Smooth muscle cell (in vitro differentiated cells): ENCODE data around the gene LATS1. TPM values are rescaled to one million over a fixed set of nuclear protein-coding genes. Genes with fewer than 3 reads are reported as not detected.

Experiments
- DNase-seq: peaks from one replicate; lab custom pipeline; 2025; ENCODE audit not compliant: unreplicated experiment; lab: John Stamatoyannopoulos, UW
- H2AFZ ChIP-seq: fragments of 200-600 bp; sonication (generic); 2 replicates; pipeline ENCODE4 v1.6.0; 2016; ENCODE audit warnings: antibody characterized with exemption, low read depth, mild to moderate bottlenecking
- H3F3A ChIP-seq: fragments of 200-600 bp; sonication (generic); 2 replicates; pipeline ENCODE4 v1.6.0; 2017; ENCODE audit warnings: antibody characterized with exemption, low read depth
- H3K27ac ChIP-seq: fragments of 200-600 bp; sonication (generic); 2 replicates; pipeline ENCODE4 v1.5.1; 2016; ENCODE audit warnings: low read depth, mild to moderate bottlenecking
- H3K27me3 ChIP-seq: fragments of 200-600 bp; sonication (generic); 2 replicates; pipeline ENCODE4 v1.6.1; 2016; ENCODE audit warnings: low read depth, mild to moderate bottlenecking
- H3K36me3 ChIP-seq: fragments of 200-600 bp; sonication (generic); 2 replicates; pipeline ENCODE4 v1.5.1; 2016; ENCODE audit warnings: low read depth
- H3K4me1 ChIP-seq: fragments of 200-600 bp; sonication (generic); 2 replicates; pipeline ENCODE4 v1.5.1; 2016; ENCODE audit warnings: low read depth
- H3K4me2 ChIP-seq: fragments of 200-600 bp; sonication (generic); 2 replicates; pipeline ENCODE4 v1.6.0; 2016; ENCODE audit warnings: mild to moderate bottlenecking
- H3K4me3 ChIP-seq: fragments of 200-600 bp; sonication (generic); 2 replicates; pipeline ENCODE4 v1.5.1; 2016; ENCODE audit warnings: mild to moderate bottlenecking
- H3K79me2 ChIP-seq: fragments of 200-600 bp; sonication (generic); 2 replicates; pipeline ENCODE4 v1.6.0; 2016; ENCODE audit warnings: low read depth, mild to moderate bottlenecking
- H3K9ac ChIP-seq: fragments of 200-600 bp; sonication (generic); 2 replicates; pipeline ENCODE4 v1.6.0; 2016; ENCODE audit warnings: low read depth
- H3K9me3 ChIP-seq: fragments of 200-600 bp; sonication (generic); replicated peaks from 2 replicates; pipeline ENCODE4 v1.5.1; 2016; ENCODE audit warnings: low read depth
- H4K20me1 ChIP-seq: fragments of 200-600 bp; sonication (generic); 2 replicates; pipeline ENCODE4 v1.6.0; 2016; ENCODE audit warnings: low read depth
- WGBS: methylation state at CpG from one replicate; pipeline ENCODE4 v1.1.7; 2016; ENCODE audit warnings: low lambda C conversion rate; 5-methylcytosine and 5-hydroxymethylcytosine counted together
- polyA plus RNA-seq: library from polyadenylated mRNA; unstranded; fragments of >200 nt; fragmentation: Nextera tagmentation; extraction: Ambion mirVana; gene quantifications from 2 replicates; pipeline ENCODE4 v1.2.1, GENCODE V29; 2016
- total RNA-seq: library from RNA; depleted of rRNA; stranded (reverse); fragments of >200 nt; gene quantifications from 2 replicates; pipeline ENCODE4 v1.2.3, GENCODE V29; 2014
- TF ChIP-seq, protein P1 (sequence below): fragments of 200-600 bp; sonication (generic); IDR thresholded peaks from 2 replicates; pipeline ENCODE4 v1.5.1; 2017; ENCODE audit warnings: borderline replicate concordance, mild to moderate bottlenecking, antibody characterized with exemption; ENCODE audit not compliant: insufficient read depth, poor library complexity, severe bottlenecking

The LATS1 gene
- total and polyA plus RNA-seq, 2 experiments from 2014 or later = 8.5 to 32.0 TPM

DNA sequence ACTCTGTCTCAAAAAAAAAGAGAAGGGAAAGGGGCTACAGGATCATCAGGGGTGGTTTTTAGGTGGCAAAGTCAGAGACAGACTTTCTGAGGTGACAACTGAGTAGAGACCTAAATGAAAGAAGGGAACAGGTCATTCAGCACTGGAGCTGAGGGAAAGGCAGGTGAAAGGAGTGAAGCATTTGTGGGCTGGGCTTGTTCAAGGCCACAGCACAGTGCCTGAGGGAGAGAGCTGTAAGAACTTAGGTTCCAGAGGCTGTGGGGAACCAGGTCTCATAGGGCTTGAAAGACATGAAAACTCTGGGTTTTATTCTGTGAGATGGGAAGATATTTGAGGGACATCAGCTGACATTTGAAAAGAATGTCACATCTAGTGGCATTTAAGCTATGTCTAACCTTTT is 90.2 kb downstream of the LATS1 start:
- no peaks in the 10 kb centered on the region for H3K4me1 ChIP-seq
- no peak overlapping the region for H3K9ac ChIP-seq
- no peaks in the 10 kb centered on the region for H3K9me3 ChIP-seq
- TF ChIP-seq, protein P1, sequence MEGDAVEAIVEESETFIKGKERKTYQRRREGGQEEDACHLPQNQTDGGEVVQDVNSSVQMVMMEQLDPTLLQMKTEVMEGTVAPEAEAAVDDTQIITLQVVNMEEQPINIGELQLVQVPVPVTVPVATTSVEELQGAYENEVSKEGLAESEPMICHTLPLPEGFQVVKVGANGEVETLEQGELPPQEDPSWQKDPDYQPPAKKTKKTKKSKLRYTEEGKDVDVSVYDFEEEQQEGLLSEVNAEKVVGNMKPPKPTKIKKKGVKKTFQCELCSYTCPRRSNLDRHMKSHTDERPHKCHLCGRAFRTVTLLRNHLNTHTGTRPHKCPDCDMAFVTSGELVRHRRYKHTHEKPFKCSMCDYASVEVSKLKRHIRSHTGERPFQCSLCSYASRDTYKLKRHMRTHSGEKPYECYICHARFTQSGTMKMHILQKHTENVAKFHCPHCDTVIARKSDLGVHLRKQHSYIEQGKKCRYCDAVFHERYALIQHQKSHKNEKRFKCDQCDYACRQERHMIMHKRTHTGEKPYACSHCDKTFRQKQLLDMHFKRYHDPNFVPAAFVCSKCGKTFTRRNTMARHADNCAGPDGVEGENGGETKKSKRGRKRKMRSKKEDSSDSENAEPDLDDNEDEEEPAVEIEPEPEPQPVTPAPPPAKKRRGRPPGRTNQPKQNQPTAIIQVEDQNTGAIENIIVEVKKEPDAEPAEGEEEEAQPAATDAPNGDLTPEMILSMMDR = no peak
- peaks cover 4% of the 10 kb centered on the region for H3K36me3 ChIP-seq
- no peaks in the 10 kb centered on the region for H3K79me2 ChIP-seq
- no peak for DNase-seq
- H2AFZ ChIP-seq = no peak overlapping the region
- no peaks in the 10 kb centered on the region for H3K27me3 ChIP-seq
- no peak overlapping the region for H3K4me3 ChIP-seq
- H3K4me2 ChIP-seq = no peak overlapping the region
- H3F3A ChIP-seq = no peaks in the 10 kb centered on the region
- no peaks in the 10 kb centered on the region for H4K20me1 ChIP-seq
- no peak overlapping the region for H3K27ac ChIP-seq

DNA sequence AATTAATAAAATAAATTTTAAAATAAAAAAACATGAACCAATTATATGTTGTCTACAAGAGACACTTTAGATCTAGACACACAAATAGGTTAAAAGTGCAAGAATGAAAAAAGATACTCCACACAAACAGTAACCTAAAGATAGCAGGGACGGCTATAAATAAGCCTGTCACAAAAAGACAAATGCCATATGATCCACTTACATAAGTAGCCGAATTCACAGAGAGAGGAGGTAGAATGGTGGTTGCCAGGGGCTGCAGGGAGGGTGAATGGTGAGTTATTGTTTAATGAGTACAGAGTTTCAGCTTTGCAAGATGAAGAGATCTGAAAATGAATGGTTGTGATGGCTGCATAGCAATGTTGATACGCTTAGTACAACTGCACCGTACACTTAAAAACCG is 102.1 kb downstream of the LATS1 start:
- H3K36me3 ChIP-seq = no peaks in the 10 kb centered on the region
- peaks cover 16% of the 10 kb centered on the region for H4K20me1 ChIP-seq
- no peaks in the 10 kb centered on the region for H3K9me3 ChIP-seq
- WGBS = 84% methylated on average over 5 of the region's 5 CpGs
- H3K4me2 ChIP-seq = no peak overlapping the region
- no peak overlapping the region for H3K4me3 ChIP-seq
- no peaks in the 10 kb centered on the region for H3K27me3 ChIP-seq
- no peak overlapping the region for H2AFZ ChIP-seq
- H3K27ac ChIP-seq = no peak overlapping the region
- DNase-seq = no peak
- no peaks in the 10 kb centered on the region for H3F3A ChIP-seq
- no peaks in the 10 kb centered on the region for H3K4me1 ChIP-seq
- H3K9ac ChIP-seq = no peak overlapping the region
- TF ChIP-seq, protein P1 = no peak
- no peaks in the 10 kb centered on the region for H3K79me2 ChIP-seq

DNA sequence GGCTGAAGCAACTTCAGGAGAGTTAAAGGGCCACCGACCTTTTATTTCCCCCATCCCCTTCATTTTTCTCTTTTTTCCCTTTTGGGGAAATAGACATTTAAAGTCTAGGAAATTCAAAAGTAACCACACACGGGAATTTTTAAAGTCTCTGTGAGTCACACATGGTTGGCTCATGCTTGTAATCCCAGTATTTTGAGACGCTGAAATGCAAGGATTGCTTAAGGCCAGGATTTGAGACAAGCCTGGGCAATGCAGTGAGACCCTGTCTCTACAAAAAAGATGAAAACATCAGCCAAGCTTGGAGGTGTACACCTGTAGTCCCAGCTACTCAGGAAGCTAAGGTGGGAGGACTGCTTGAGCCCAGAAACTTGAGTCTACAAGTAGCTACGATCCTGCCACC is 103.6 kb downstream of the LATS1 start:
- no peak for DNase-seq
- no peak overlapping the region for H3K4me3 ChIP-seq
- H4K20me1 ChIP-seq = peaks cover 19% of the 10 kb centered on the region
- 47% methylated on average over 4 of the region's 4 CpGs for WGBS
- no peaks in the 10 kb centered on the region for H3F3A ChIP-seq
- H3K27me3 ChIP-seq = no peaks in the 10 kb centered on the region
- H3K4me2 ChIP-seq = no peak overlapping the region
- TF ChIP-seq, protein P1 = no peak
- no peak overlapping the region for H2AFZ ChIP-seq
- H3K27ac ChIP-seq = peak overlapping the region; percentile 43
- H3K79me2 ChIP-seq = no peaks in the 10 kb centered on the region
- no peaks in the 10 kb centered on the region for H3K4me1 ChIP-seq
- no peaks in the 10 kb centered on the region for H3K9me3 ChIP-seq
- no peaks in the 10 kb centered on the region for H3K36me3 ChIP-seq
- H3K9ac ChIP-seq = no peak overlapping the region

DNA sequence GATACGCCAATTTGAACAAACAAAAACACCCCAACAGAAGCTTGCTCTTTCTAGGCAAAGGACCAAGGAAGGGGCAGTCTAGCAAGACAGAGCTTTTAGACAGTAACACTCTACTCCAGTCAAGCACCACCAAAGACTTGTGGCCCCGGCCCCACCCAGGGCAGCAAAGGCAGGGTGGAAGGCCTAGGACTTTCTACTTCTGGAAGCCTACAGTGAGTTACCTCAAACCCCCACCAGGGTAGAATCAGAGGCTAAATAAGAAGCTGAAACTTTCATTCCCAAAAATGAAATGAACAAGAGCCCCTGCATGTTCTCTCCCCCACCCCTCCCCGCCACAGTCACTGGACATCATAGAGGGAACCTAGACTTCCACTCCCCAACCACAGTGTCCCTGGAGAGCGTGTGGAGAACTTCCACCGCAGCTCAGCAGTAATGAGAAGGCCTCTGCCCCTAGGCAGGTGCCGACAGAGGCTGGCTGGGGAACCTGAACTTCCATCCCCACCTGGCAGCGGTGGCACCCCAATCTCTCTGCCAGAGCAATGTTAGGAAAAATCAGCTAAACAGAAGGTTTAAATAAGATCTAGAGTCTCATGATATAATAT is 109.4 kb downstream of the LATS1 start:
- H3K4me1 ChIP-seq = no peaks in the 10 kb centered on the region
- TF ChIP-seq, protein P1 = no peak
- WGBS = 94% methylated on average over 7 of the region's 7 CpGs

More for the DNA sequence above, 109.4 kb downstream of the LATS1 start:
- Histone ChIP-seq H3F3A (no peaks in the 10 kb centered on the region), H2AFZ (no peak overlapping the region), H4K20me1 (peaks cover 16% of the 10 kb centered on the region), H3K36me3 (no peaks in the 10 kb centered on the region), H3K9ac (no peak overlapping the region), H3K79me2 (no peaks in the 10 kb centered on the region), H3K27ac (no peak overlapping the region), H3K4me3 (no peak overlapping the region), H3K27me3 (no peaks in the 10 kb centered on the region), H3K9me3 (no peaks in the 10 kb centered on the region), H3K4me2 (no peak overlapping the region)
- DNase-seq = no peak
